GM12865 (cell line): ENCODE data around the gene BLVRA.

ENCODE experiments used
- DNase-seq: peaks from one replicate; pipeline ENCODE4 v3.0.0; 2010; ENCODE audit warnings: low read depth
- H3K4me3 ChIP-seq: 2 replicates; pipeline ENCODE4 v1.5.1; 2011; ENCODE audit warnings: mild to moderate bottlenecking, low read depth, low read length, control low read depth
- TF ChIP-seq, protein P1 (sequence below): IDR thresholded peaks from 2 replicates; pipeline ENCODE4 v1.5.1; 2011; ENCODE audit warnings: low read length, control low read depth, low read depth, inconsistent platforms; ENCODE audit not compliant: insufficient read depth; ENCODE audit errors: missing control alignments

The BLVRA gene

DNA sequence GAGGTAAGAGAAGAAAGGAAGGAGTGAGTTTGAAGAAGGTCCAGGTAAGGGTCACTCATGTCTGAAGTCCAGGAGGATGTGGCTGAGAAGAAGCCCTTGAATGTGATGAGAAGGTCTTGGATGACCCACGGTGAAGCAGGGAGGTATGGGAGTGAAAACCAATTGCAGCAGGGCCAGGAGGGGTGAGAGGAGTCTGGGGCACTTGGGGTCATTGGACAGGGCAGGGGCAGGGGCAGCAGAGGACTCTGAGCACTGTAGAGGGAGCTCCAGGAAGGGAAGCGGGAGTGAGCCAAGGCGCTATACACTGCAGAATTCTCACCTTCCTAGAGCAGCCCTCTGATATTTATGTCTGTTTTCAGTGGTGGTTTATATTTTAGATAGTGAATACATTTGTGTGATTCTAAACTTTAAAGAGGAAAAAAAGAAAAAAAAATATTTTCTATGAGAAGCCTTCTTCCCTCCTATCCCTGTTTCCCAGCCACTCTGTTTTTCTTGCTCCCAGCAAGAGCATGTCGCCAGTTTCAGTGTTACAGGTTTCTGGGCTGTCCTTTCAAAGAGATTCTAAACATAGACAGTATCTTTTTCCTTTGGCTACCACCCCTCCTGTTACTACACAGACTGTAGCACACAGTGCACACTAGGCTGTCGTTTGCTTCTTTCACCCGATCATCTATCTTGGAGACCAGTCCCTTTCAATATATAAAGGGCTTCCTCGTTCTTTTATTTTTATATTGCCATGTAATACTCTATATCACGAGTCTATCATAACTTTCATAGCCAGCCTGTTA lies 24.5 kb downstream of the BLVRA start:
- H3K4me3 ChIP-seq = no peak overlapping the region
- TF ChIP-seq, protein P1, sequence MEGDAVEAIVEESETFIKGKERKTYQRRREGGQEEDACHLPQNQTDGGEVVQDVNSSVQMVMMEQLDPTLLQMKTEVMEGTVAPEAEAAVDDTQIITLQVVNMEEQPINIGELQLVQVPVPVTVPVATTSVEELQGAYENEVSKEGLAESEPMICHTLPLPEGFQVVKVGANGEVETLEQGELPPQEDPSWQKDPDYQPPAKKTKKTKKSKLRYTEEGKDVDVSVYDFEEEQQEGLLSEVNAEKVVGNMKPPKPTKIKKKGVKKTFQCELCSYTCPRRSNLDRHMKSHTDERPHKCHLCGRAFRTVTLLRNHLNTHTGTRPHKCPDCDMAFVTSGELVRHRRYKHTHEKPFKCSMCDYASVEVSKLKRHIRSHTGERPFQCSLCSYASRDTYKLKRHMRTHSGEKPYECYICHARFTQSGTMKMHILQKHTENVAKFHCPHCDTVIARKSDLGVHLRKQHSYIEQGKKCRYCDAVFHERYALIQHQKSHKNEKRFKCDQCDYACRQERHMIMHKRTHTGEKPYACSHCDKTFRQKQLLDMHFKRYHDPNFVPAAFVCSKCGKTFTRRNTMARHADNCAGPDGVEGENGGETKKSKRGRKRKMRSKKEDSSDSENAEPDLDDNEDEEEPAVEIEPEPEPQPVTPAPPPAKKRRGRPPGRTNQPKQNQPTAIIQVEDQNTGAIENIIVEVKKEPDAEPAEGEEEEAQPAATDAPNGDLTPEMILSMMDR = no peak
- DNase-seq = no peak

DNA sequence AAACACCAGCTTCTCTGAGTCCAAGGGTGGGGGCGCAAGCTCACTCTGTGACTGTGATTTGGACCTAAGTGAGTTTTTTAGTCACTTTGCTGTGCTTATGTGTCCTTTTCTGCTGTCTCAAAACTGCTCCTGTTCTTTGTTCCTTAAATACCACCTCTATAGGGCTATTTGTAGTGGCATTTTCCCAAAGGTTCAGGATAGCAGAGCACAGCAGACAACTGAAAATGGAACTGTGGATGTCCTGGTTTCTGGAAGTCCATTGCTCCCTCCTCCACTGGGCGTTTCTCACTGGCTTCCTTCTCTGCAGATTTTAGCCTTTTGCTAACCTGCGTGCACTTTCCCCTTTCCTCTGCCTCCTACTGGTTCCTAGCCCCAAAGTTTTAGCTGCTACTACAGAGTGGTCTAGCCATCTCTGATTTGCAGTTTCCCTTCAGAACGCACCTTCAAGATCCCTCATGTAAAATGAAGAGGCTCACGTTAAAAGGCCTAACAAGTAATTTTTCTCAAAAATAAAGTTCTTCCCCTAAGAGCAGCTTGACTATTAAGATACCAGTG lies 25.6 kb downstream of the BLVRA start:
- H3K4me3 ChIP-seq = no peak overlapping the region
- TF ChIP-seq, protein P1 = no peak
- DNase-seq = no peak

DNA sequence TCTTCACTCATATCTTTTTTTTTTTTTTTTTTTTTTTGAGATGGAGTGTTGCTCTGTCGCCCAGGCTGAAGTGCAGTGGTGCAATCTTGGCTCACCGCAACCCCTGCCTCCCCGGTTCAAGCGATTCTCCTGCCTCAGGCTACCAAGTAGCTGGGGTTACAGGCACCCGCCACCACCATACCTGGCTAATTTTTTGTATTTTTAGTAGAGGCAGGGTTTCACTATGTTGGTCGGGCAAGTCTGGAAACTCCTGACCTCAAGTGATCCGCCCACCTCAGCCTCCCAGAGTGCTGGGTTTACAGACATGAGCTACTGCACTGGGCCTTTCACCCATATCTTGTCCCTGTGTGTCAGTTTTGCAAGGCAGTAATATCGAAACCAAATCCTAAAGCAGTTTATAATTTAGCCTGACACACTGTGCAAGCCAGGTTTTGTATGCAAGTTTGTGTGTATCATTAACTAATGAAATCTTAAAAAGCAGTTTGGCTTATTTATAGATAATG lies 26.2 kb downstream of the BLVRA start:
- peak overlapping the region; percentile 35 for H3K4me3 ChIP-seq
- DNase-seq = peak; percentile 86

DNA sequence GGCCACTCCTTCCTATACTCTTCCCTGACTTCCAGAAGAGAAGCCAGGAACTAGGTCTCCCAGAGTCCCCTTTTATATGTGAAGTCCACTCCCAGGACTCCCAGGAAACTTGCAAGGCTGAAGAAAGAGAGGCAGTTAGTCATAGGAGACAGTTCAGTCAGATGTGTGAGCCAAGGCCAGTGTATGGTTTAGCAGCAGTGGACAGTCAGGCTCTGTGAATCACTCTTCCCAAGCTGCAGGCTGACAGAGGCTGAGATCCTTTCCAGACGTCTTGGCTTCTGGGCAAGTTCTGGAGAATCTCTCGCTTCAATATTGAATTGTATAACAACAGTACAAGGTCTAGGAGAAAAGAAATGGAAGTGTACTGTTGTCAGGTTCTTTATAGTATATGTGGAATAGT lies 26.9 kb downstream of the BLVRA start:
- TF ChIP-seq, protein P1 = no peak
- DNase-seq = no peak
- H3K4me3 ChIP-seq = no peak overlapping the region

DNA sequence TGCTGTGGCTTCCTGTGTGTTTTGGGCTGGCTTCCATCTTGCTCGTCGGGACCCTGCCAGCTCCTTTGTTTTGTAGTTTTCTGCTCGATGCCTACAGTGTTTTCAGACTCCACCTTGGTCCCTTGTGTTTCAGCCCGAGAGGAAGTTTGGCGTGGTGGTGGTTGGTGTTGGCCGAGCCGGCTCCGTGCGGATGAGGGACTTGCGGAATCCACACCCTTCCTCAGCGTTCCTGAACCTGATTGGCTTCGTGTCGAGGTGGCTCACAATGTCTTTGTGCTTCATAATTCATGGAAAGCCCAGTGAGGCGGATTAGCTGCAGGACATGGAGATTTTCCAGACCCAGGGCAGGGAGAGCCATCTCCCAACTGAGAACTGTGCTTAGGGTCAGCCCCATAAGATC lies 29.3 kb downstream of the BLVRA start:
- H3K4me3 ChIP-seq = no peak overlapping the region
- DNase-seq = no peak
- TF ChIP-seq, protein P1 = no peak

DNA sequence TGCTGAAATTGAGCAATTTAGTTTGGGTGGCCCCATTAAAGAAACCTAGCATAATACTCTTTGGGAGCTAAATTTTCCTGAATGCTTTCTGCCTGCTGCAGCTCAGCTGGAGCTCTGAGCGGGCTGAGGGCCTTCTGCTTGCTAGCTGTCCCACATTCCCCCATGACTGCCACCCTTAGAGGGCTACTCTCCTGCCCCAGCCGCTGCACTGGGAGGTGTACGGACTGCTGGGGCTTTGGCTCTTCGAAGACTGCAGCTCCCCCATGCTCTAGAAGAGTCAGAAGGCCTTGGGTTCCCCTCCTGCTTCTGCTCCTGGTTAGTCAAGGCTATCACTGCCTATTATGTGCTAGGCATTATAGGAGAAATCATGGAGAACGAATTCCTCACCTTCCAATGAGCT lies 31.5 kb downstream of the BLVRA start:
- no peak for DNase-seq
- H3K4me3 ChIP-seq = no peak overlapping the region
- TF ChIP-seq, protein P1 = no peak

DNA sequence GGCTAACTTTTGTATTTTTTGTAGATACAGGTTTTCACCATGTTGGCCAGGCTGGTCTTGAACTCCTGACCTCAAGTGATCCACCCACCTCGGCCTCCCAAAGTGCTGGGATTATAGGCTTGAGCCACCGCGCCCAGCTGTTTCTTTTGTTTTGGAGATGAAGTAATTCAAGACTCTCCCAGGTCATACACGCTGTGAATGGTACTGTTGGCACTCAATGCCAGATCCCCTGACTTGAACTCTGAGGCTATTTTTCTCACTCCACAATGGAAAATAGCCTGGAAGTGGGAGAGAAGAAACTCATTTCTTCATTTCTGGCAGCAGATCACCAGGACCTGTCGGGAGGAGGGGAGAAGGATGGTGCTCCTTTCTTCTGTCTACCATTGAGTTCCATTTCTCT lies 32.4 kb downstream of the BLVRA start:
- TF ChIP-seq, protein P1 = no peak

More for the DNA sequence above, 32.4 kb downstream of the BLVRA start:
- no peak for DNase-seq
- H3K4me3 ChIP-seq = no peak overlapping the region
